ENCODE data around the gene TBCD.

TBCD gene

GRCh38 chr17:82907797-82908542 lies 156.1 kb downstream of the TBCD start:
- ATAC-seq = no peak

GRCh38 chr17:82908543-82909160 lies 156.8 kb downstream of the TBCD start:
- DNase-seq (no peak), ATAC-seq (no peak)

More at GRCh38 chr17:82907797-82908542, 156.1 kb downstream of the TBCD start:
- DNase-seq = no peak

- DNase-seq (no peak), ATAC-seq (peak; percentile 13)
Measured at GRCh38 chr17:82909322-82909904, 157.5 kb downstream of the TBCD start.

GRCh38 chr17:82910041-82910481 lies 158.2 kb downstream of the TBCD start:
- ATAC-seq = no peak
- no peak for DNase-seq

GRCh38 chr17:82910770-82911169 lies 158.9 kb downstream of the TBCD start:
- DNase-seq = no peak

GRCh38 chr17:82911822-82912221 lies 160.0 kb downstream of the TBCD start:
- no peak for ATAC-seq
- DNase-seq = no peak

More at GRCh38 chr17:82910770-82911169, 158.9 kb downstream of the TBCD start:
- no peak for ATAC-seq

- ATAC-seq = no peak
Measured at GRCh38 chr17:82912484-82913089, 160.7 kb downstream of the TBCD start.

GRCh38 chr17:82913304-82914043 lies 161.6 kb downstream of the TBCD start:
- DNase-seq (no peak), ATAC-seq (no peak)

More at GRCh38 chr17:82912484-82913089, 160.7 kb downstream of the TBCD start:
- DNase-seq = no peak

GRCh38 chr17:82914375-82914774 lies 162.5 kb downstream of the TBCD start:
- no peak for ATAC-seq
- no peak for DNase-seq

GRCh38 chr17:82915010-82915756 lies 163.3 kb downstream of the TBCD start:
- ATAC-seq = no peak
- DNase-seq = no peak

GRCh38 chr17:82915757-82916027 lies 163.8 kb downstream of the TBCD start:
- DNase-seq (no peak), ATAC-seq (no peak)

- DNase-seq = peak; percentile 56
- ATAC-seq = peak; percentile 31
Measured at GRCh38 chr17:82917699-82918345, 166.0 kb downstream of the TBCD start.

GRCh38 chr17:82918508-82918907 lies 166.6 kb downstream of the TBCD start:
- DNase-seq (no peak), ATAC-seq (no peak)

- no peak for DNase-seq
- ATAC-seq = no peak
Measured at GRCh38 chr17:82920150-82920549, 168.3 kb downstream of the TBCD start.

GRCh38 chr17:82920715-82921114 lies 168.8 kb downstream of the TBCD start:
- ATAC-seq (no peak), DNase-seq (no peak)

GRCh38 chr17:82921426-82921825 lies 169.6 kb downstream of the TBCD start:
- no peak for ATAC-seq

GRCh38 chr17:82922646-82923045 lies 170.8 kb downstream of the TBCD start:
- DNase-seq (peak; percentile 23), ATAC-seq (peak; percentile 31)

More at GRCh38 chr17:82921426-82921825, 169.6 kb downstream of the TBCD start:
- no peak for DNase-seq

- DNase-seq (no peak), ATAC-seq (no peak)
Measured at GRCh38 chr17:82923366-82924113, 171.7 kb downstream of the TBCD start.

GRCh38 chr17:82924214-82924613 lies 172.3 kb downstream of the TBCD start:
- ATAC-seq (no peak), DNase-seq (no peak)

- no peak for ATAC-seq
Measured at GRCh38 chr17:82924812-82925211, 172.9 kb downstream of the TBCD start.

More at GRCh38 chr17:82924812-82925211, 172.9 kb downstream of the TBCD start:
- DNase-seq = no peak
